ENCODE results near the gene UPF3A. TPM values are rescaled to one million over a fixed set of nuclear protein-coding genes. Genes with fewer than 3 reads are reported as not detected.
"Not testable (repeated sequence)": the region's sequence is repeated elsewhere in the genome, so short reads cannot be mapped to it uniquely, and the experiment has no call there.

UPF3A gene
- total RNA-seq, 1 experiment from 2014 or later, result 63.5 TPM

DNA sequence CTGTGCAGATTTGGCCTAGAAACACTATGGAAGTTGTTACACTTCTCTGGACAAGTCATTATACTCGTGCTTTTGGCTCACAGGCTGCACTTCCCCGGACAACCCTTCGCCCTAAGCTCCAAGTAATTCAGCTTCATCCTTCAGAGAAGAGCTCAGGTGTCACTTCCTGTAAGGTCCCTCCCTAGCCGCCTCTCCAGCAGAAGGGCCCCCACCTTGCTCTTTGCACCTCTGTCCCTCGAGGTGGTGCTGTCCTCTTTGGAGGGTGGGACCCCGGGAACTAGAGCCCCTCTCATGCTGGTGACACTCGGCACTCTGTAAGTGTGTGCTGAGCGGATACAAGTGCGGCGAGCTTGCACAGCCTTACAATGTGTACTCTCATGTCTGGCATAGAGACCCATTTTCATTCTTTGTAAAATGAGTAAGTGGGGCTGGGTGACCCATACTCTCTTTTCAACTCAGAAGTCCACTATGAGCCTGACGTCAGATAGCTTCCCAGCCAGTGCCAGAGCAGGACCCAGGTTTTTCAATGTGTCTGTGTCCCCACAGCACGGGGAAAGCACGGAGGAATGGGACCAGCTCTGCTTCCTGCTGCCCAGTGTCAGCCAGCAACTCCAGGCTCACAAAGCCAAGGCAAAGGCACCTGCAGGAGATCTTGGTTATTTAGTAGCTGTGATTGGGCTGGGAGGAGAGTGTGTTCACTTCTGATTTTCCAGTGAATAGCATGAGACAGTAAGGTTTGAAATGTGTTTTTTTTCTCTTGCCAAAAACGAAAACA, 59.8 kb downstream of the UPF3A start:
- POLR2A ChIA-PET, result interaction anchor here (0.9 to 2.4 kb wide), 4 partner anchors 11 to 59 kb away, joined by 3 to 7 read pairs (median 4); partner anchors contain the start of gene UPF3A
- TF ChIP-seq, protein P1, sequence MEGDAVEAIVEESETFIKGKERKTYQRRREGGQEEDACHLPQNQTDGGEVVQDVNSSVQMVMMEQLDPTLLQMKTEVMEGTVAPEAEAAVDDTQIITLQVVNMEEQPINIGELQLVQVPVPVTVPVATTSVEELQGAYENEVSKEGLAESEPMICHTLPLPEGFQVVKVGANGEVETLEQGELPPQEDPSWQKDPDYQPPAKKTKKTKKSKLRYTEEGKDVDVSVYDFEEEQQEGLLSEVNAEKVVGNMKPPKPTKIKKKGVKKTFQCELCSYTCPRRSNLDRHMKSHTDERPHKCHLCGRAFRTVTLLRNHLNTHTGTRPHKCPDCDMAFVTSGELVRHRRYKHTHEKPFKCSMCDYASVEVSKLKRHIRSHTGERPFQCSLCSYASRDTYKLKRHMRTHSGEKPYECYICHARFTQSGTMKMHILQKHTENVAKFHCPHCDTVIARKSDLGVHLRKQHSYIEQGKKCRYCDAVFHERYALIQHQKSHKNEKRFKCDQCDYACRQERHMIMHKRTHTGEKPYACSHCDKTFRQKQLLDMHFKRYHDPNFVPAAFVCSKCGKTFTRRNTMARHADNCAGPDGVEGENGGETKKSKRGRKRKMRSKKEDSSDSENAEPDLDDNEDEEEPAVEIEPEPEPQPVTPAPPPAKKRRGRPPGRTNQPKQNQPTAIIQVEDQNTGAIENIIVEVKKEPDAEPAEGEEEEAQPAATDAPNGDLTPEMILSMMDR (IDR thresholded peaks at IDR 0.05; ENCODE audit: unreplicated experiment), result no peak
- no peak for DNase-seq (ENCODE audit: unreplicated experiment)
- CTCF ChIA-PET, result interaction anchor here (0.6 to 2.0 kb wide), 11 partner anchors 9 to 144 kb away, joined by 3 to 12 read pairs (median 4); no protein-coding TSS in a partner anchor
- intact Hi-C loops (cut with micrococcal nuclease), result no loop called here
- no peak overlapping the region for H3K27ac Mint-ChIP-seq (ENCODE audit: low read depth, unreplicated experiment)
- H3K4me3 Mint-ChIP-seq (ENCODE audit: unreplicated experiment), result no peak overlapping the region
- no TSS peak for BruUV-seq (replicated peaks)
- H3K9me3 Mint-ChIP-seq (ENCODE audit: unreplicated experiment), result no peaks in the 10 kb centered on the region
- no peaks in the 10 kb centered on the region for H3K27me3 Mint-ChIP-seq (ENCODE audit: insufficient read depth, unreplicated experiment)
- H3K36me3 Mint-ChIP-seq (ENCODE audit: insufficient read depth, unreplicated experiment), result no peaks in the 10 kb centered on the region
- H3K4me1 Mint-ChIP-seq (ENCODE audit: insufficient read depth, unreplicated experiment), result peaks cover 6% of the 10 kb centered on the region

DNA sequence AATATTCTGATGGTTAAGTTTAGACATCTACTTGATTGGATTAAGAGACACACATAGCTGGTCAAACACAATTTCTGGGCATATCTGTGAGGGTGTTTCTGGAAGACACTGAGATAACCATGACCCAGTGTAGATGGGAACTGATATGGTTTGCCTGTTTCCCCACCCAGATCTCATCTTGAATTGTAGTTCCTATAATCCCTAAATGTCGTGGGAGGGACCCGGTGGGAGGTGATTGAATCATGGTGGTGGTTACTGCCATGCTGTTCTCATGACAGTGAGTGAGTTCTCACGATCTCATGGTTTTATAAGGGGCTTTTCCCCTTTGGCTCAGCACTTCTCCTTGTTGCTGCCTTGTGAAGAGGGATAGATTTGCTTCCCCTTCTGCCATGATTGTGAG, 65.9 kb downstream of the UPF3A start:
- DNase-seq (ENCODE audit: unreplicated experiment); intact Hi-C loops (cut with micrococcal nuclease); BruUV-seq (replicated peaks); POLR2A ChIA-PET; H3K4me1 Mint-ChIP-seq (ENCODE audit: insufficient read depth, unreplicated experiment); CTCF ChIA-PET; H3K27ac Mint-ChIP-seq (ENCODE audit: low read depth, unreplicated experiment); H3K4me3 Mint-ChIP-seq (ENCODE audit: unreplicated experiment); H3K36me3 Mint-ChIP-seq (ENCODE audit: insufficient read depth, unreplicated experiment); H3K9me3 Mint-ChIP-seq (ENCODE audit: unreplicated experiment): not testable (repeated sequence)
- H3K27me3 Mint-ChIP-seq (ENCODE audit: insufficient read depth, unreplicated experiment), result peaks cover 38% of the 10 kb centered on the region

DNA sequence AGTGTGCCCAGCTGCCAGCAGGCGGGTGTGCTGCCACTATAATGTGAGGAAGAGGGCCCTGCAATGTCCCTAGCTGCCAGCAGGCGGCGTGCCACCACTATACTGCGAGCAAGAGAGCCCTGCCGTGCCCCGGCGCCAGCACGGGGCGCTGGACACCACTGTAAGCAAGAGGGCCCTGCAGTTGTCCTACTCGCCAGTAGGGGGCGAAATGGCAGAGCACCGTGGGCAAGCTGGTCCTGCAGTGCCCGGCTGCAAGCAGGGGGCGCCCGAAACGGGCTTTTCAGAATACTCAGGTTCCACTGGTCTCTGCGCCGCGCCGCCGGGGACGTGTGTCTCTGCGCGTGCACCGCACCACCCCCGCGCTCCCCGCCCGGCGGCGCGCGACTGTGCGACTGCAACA, 71.4 kb downstream of the UPF3A start:
- intact Hi-C loops (cut with micrococcal nuclease), result not testable (repeated sequence)
- TF ChIP-seq, protein P1 (IDR thresholded peaks at IDR 0.05; ENCODE audit: unreplicated experiment), result peak; percentile 55

GRCh38 chr13:114353382-114353781, 72.0 kb downstream of the UPF3A start:
- BruUV-seq (replicated peaks); intact Hi-C loops (cut with micrococcal nuclease); POLR2A ChIA-PET; H3K4me3 Mint-ChIP-seq (ENCODE audit: unreplicated experiment); DNase-seq (ENCODE audit: unreplicated experiment); CTCF ChIA-PET; H3K4me1 Mint-ChIP-seq (ENCODE audit: insufficient read depth, unreplicated experiment); H3K27ac Mint-ChIP-seq (ENCODE audit: low read depth, unreplicated experiment); H3K9me3 Mint-ChIP-seq (ENCODE audit: unreplicated experiment); H3K36me3 Mint-ChIP-seq (ENCODE audit: insufficient read depth, unreplicated experiment): not testable (repeated sequence)
- H3K27me3 Mint-ChIP-seq (ENCODE audit: insufficient read depth, unreplicated experiment), result peaks cover 27% of the 10 kb centered on the region

More for the DNA sequence above, 71.4 kb downstream of the UPF3A start:
- H3K4me1 Mint-ChIP-seq (ENCODE audit: insufficient read depth, unreplicated experiment); CTCF ChIA-PET; H3K27ac Mint-ChIP-seq (ENCODE audit: low read depth, unreplicated experiment); POLR2A ChIA-PET; H3K4me3 Mint-ChIP-seq (ENCODE audit: unreplicated experiment); DNase-seq (ENCODE audit: unreplicated experiment); H3K9me3 Mint-ChIP-seq (ENCODE audit: unreplicated experiment); H3K36me3 Mint-ChIP-seq (ENCODE audit: insufficient read depth, unreplicated experiment); BruUV-seq (replicated peaks): not testable (repeated sequence)
- peaks cover 33% of the 10 kb centered on the region for H3K27me3 Mint-ChIP-seq (ENCODE audit: insufficient read depth, unreplicated experiment)

Small RNA genes within 50 kb of the gene (microRNA-seq; reads per million reads assigned to microRNA genes)
- gene MIR4502 (not detected), gene MIR548AR (0.66 reads per million)

Other genes starting within 250 kb of the UPF3A start
- 9.1 and 12.1 TPM in 2 replicates for gene RASA3, start 149.0 kb upstream of the UPF3A start, total RNA-seq (2022)
- not detected in 2 replicates for gene CFAP97D2, start 102.3 kb upstream of the UPF3A start, total RNA-seq (2022)
- 68.6 and 72.4 TPM in 2 replicates for gene CDC16, start 46.7 kb upstream of the UPF3A start, total RNA-seq (2022)
- 27.0 and 33.4 TPM in 2 replicates for gene CHAMP1, start 32.9 kb downstream of the UPF3A start, total RNA-seq (2022)